ENCODE data around the gene CCDC146.

DNA sequence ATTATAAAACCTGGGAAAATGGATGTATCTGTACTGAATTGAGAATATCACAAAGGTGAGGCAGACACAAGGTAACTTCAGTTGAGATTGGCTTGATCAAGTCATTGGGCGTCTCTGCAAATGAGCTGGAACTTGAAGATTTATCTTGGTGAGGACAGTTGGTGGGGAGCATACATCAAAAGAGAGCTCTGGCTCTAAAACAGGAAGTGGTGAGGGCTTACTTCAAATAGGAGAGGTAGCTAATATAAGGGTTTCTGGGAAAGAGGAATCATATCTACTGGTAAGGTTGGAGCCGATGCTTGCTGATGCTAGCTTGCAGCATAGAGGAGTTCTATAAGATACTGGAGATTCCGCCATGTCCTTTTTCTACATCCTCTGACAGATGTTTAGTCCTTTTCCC lies 117.1 kb downstream of the CCDC146 start:
- TF ChIP-seq, protein P1, sequence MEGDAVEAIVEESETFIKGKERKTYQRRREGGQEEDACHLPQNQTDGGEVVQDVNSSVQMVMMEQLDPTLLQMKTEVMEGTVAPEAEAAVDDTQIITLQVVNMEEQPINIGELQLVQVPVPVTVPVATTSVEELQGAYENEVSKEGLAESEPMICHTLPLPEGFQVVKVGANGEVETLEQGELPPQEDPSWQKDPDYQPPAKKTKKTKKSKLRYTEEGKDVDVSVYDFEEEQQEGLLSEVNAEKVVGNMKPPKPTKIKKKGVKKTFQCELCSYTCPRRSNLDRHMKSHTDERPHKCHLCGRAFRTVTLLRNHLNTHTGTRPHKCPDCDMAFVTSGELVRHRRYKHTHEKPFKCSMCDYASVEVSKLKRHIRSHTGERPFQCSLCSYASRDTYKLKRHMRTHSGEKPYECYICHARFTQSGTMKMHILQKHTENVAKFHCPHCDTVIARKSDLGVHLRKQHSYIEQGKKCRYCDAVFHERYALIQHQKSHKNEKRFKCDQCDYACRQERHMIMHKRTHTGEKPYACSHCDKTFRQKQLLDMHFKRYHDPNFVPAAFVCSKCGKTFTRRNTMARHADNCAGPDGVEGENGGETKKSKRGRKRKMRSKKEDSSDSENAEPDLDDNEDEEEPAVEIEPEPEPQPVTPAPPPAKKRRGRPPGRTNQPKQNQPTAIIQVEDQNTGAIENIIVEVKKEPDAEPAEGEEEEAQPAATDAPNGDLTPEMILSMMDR (IDR thresholded peaks at IDR 0.05) = no peak
- TF ChIP-seq POLR2A (IDR thresholded peaks at IDR 0.05) = no peak

Data from suprapubic skin (tissue), 3 donors.